Skeletal muscle cell (primary cell): ENCODE data around the gene TACC2.
A peak's percentile ranks its signal among the peaks of the same experiment; 100 is the strongest.

Experiments
- DNase-seq: peaks from one replicate; pipeline ENCODE4 v3.0.0-alpha.2; 2010; ENCODE audit warnings: low read depth
- H3K4me3 ChIP-seq: 2 replicates; pipeline ENCODE4 v1.5.1; 2011; ENCODE audit warnings: low read depth, mild to moderate bottlenecking, control low read depth, low read length, moderate library complexity

Gene TACC2

GRCh38 chr10:122293156-122293960 lies 304.4 kb downstream of the TACC2 start:
- no peak overlapping the region for H3K4me3 ChIP-seq
- no peak for DNase-seq

DNA sequence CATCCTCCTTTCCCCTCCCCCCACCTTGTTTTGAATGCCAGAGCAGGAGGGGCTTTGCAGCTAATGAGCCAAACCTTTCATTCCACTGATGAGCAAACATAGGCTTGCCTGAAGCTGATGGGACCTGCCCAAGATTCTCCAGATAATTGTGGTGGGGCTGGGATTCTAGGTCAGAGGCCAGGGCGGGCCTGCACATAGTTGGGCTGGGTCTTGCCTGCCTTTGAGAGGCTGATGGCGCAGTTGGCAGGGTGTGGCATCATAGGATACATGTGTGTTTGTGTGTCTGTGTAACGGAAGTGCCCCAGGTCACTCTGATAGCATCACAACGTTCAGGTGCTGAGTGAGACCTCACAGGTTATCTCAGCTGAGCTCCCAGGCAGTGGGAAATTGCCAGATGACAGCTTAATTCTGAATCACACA lies 305.0 kb downstream of the TACC2 start:
- DNase-seq = no peak
- H3K4me3 ChIP-seq = no peak overlapping the region

- no peak overlapping the region for H3K4me3 ChIP-seq
- no peak for DNase-seq
Observed at GRCh38 chr10:122294511-122295450, 305.8 kb downstream of the TACC2 start.

- no peak overlapping the region for H3K4me3 ChIP-seq
- DNase-seq = no peak
Observed at GRCh38 chr10:122295451-122295809, 306.5 kb downstream of the TACC2 start.

DNA sequence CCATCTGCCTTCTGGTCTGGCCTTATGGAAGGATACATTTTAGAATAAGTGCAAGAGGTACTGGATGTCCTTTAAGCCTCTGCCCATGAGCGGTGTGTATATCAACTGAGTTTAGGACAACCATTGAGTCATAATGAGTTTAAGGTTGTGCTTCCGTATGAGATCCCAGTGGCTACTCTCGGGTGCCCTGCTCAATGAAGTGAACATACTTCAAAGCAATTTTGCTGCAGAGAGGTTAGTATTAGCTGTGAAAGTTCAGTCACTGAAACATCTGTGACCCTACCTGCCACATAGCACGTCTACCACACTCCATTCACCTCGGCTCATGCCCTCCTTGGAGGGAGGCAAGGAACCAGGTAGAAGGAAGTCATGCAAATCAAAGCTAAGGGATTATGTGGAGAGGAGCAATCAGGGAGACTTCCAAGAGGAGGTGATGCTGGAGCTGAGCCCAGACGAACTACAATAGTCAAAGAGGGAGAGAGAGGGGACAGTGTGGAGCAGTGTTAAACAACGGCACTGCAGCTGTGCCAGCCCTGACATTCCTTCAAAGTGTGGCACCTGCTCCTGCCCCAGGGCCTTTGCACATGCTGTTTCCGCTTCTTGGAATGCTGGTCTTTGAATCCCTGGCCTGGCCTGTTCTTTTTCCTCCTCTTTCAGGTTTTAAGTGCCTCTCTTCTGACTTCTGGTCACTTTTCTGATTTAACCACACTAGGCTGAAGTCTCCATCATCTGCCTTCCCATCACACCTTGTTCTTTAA lies 307.6 kb downstream of the TACC2 start:
- no peak overlapping the region for H3K4me3 ChIP-seq
- DNase-seq = no peak

- H3K4me3 ChIP-seq = no peak overlapping the region
- no peak for DNase-seq
Observed at GRCh38 chr10:122297583-122297982, 308.6 kb downstream of the TACC2 start.

DNA sequence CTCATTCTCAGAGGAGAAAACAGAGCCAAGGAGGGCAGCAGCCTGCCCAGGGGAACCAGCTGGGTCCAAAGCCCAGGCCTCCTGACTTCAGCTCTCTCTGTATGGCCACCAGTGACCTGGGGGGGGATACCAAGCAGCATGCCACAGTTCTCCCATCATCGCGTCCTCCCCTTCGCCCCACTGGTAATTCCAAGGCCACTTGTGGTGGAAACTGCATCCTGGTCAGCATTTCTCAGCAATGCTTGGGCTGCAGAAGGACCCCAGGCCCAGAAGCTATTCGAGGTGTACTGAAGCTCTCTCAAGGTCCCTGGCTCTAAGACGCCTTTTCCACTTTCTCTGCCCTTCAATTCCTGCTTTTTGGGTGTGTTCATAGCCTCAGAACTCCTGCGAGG lies 309.2 kb downstream of the TACC2 start:
- DNase-seq = no peak
- H3K4me3 ChIP-seq = no peak overlapping the region

DNA sequence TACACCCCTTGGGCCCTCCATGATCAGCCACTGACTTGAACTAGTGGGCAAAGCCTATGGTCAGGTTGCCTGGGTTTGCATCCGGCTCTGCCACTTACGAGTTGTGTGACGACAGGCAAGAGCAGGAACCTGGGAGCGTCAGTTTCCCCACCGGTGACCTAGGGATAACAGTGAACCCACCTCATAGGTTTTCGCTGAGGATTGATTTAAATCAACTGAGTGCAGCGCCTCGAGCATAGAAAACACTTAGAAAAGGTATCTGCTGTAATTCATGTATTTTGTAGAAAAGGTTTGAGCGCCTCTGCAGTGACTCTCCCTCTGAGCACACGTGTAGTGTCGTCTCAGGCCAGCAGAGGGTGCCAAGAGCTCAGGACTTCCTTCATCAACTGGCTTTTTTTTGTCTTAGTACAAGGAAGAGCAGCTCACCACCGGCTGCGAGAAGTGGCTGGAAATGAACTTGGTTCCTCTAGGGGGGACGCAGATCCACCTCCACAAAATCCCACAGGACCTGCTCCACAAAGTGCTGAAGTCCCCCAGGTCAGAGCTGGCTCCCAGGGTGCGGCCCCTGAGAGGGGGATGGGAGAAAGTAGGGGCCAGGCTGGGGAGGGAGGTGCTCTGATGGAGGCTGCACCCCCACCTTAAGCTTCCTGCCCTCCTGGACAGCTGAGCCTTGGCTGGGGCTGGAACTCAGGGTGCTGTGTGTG lies 309.8 kb downstream of the TACC2 start:
- no peak for DNase-seq
- peak overlapping the region; percentile 21 for H3K4me3 ChIP-seq

DNA sequence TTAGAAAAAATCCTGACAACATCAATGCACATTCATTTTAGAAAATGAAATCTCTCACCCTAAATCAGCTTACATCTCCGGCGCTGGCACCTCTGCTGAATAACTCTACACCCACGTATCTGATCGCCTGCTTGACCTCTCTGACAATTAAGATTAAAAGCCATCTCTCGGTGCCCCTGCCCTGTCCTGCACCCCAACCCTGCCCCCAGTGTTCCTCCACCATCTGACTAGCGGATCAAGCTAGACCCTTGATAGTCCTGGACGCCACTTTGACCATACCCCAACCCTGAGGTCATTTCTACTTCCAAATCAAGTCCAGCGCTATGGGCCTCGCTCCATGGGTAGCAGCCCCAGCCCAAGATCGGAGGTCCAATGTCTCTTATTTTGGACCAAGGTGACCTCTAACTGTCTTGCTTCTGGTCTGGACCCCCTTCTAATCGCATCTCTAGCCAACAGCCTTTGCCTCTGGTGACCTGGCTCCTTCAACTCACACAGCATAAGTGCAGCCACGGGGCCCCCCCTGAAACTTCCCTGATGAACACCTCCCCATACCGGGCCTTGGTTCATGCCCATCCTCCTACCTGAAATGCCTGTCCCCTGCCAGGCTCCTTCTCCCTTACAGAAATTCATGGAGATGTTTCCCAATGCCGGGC lies 310.6 kb downstream of the TACC2 start:
- DNase-seq = no peak

DNA sequence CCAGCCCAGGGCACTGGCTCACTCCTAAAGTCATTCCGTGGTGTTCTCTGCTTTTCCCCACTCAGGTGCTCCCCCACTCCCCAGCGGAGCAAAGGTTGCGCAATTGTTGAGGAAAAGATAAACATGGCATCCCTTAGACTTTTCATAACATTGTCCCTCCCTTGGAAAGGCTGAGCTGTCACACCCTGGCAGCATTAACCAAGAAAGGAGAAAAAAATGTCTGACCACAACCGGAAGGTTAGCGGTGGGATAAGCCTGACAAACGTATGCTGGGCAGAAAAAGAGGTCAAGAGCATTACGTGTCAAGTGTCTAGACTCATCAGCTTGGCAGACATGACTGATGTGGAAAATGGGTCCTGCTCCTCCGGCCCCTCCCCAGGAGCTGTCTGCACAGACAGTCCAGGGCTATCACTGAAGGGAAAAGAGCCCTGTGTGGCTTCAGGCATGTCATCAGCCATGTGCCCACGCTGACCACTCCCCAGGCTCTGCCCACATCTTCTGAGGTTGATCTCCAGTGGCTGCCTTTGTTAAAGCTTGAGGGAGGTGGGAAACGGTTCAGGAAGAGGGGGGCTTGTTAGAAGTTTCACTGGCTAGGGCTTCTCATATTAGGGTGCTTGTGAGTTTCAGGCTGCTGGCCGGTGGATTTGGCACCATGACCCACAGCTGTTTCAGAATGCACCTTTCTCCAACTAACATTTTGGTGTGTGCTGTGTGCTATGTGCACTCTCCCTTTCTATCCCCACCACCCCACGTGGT lies 312.3 kb downstream of the TACC2 start:
- no peak overlapping the region for H3K4me3 ChIP-seq
- DNase-seq = no peak

More for the DNA sequence above, 310.6 kb downstream of the TACC2 start:
- no peak overlapping the region for H3K4me3 ChIP-seq

- no peak overlapping the region for H3K4me3 ChIP-seq
- no peak for DNase-seq
Observed at GRCh38 chr10:122301811-122302115, 312.8 kb downstream of the TACC2 start.

GRCh38 chr10:122302315-122302714 lies 313.4 kb downstream of the TACC2 start:
- no peak for DNase-seq
- H3K4me3 ChIP-seq = no peak overlapping the region

DNA sequence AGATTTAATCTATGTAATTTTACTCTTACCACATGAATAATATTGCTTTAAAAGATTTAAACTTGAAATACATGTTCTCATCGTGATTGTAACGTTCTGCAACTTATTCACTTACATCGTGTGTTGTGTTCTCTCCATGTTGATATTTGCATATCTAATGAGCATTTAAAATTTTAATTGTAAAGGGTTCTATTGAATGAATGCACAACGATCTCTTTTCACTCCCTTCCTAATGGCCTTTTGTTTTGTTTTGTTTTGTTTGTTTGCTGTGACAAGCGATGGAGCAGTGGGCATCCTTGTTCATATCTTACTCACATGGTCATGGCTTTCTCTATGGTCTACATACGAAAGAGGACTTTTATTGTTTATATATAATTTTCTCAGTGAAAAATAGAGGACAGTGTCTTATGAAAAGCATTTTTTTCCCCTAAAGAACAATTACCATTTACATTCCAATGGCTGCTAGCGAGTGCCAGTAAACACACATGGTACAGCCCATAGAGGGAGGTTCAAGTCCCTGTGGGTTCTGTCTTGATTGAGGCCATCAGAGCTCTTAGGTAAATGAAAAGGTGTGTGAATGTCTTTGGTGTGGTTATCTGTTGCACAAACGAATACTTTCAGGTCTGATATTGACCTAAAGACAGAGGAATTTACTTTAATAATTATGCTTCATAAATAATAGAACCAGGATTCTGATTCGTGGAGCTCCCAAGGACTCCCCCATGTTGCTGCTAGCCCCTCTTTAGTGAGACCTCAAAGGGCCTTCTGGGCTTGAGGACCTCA lies 314.5 kb downstream of the TACC2 start:
- no peak for DNase-seq
- H3K4me3 ChIP-seq = no peak overlapping the region
